ENCODE data around the gene MELTF. TPM values are rescaled to one million over a fixed set of nuclear protein-coding genes. Genes with fewer than 3 reads are reported as not detected.
A peak's percentile ranks its signal among the peaks of the same experiment; 100 is the strongest.

MELTF gene
- total RNA-seq, 1 donor from 2014 or later = 31.8 TPM

DNA sequence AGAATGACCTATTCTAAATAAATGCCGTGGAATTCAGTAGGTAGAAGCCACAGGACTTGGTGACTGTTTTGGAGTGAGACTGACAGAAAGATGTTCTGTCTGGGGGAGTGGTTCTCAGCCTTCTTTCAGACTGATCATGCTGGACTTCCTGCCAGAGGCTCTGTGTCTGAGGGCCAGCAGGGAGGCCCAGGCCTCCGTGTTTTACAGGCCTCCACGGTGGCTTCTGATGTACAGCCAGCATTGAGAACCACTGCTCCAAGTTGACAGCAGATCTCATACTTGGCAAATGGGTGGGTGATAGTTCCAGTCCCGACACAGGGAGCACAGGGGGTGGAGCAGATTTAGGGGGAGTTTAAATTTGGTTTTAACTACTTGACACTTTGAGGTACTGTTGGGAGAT, 54.3 kb downstream of the MELTF start:
- Mint-ChIP-seq H3K27me3 (ENCODE audit: unreplicated experiment) (peaks cover 12% of the 10 kb centered on the region), H3K27ac (ENCODE audit: unreplicated experiment) (no peak overlapping the region), H3K9me3 (ENCODE audit: unreplicated experiment) (peaks cover 8% of the 10 kb centered on the region), H3K4me3 (ENCODE audit: unreplicated experiment) (no peak overlapping the region), H3K36me3 (ENCODE audit: unreplicated experiment) (peaks cover 7% of the 10 kb centered on the region), H3K4me1 (ENCODE audit: low read depth, unreplicated experiment) (no peaks in the 10 kb centered on the region)
- TF ChIP-seq, protein P1, sequence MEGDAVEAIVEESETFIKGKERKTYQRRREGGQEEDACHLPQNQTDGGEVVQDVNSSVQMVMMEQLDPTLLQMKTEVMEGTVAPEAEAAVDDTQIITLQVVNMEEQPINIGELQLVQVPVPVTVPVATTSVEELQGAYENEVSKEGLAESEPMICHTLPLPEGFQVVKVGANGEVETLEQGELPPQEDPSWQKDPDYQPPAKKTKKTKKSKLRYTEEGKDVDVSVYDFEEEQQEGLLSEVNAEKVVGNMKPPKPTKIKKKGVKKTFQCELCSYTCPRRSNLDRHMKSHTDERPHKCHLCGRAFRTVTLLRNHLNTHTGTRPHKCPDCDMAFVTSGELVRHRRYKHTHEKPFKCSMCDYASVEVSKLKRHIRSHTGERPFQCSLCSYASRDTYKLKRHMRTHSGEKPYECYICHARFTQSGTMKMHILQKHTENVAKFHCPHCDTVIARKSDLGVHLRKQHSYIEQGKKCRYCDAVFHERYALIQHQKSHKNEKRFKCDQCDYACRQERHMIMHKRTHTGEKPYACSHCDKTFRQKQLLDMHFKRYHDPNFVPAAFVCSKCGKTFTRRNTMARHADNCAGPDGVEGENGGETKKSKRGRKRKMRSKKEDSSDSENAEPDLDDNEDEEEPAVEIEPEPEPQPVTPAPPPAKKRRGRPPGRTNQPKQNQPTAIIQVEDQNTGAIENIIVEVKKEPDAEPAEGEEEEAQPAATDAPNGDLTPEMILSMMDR (IDR thresholded peaks at IDR 0.05; ENCODE audit: partially characterized antibody, unreplicated experiment) = no peak
- DNase-seq = no peak

GRCh38 chr3:196974661-196975060, 55.0 kb downstream of the MELTF start:
- DNase-seq = no peak
- no peak overlapping the region for H3K27ac Mint-ChIP-seq (ENCODE audit: unreplicated experiment)
- peaks cover 11% of the 10 kb centered on the region for H3K9me3 Mint-ChIP-seq (ENCODE audit: unreplicated experiment)
- TF ChIP-seq, protein P1 (IDR thresholded peaks at IDR 0.05; ENCODE audit: partially characterized antibody, unreplicated experiment) = no peak
- no peak overlapping the region for H3K4me3 Mint-ChIP-seq (ENCODE audit: unreplicated experiment)
- peaks cover 7% of the 10 kb centered on the region for H3K36me3 Mint-ChIP-seq (ENCODE audit: unreplicated experiment)
- peaks cover 15% of the 10 kb centered on the region for H3K27me3 Mint-ChIP-seq (ENCODE audit: unreplicated experiment)
- no peaks in the 10 kb centered on the region for H3K4me1 Mint-ChIP-seq (ENCODE audit: low read depth, unreplicated experiment)

GRCh38 chr3:196971094-196971698, 58.4 kb downstream of the MELTF start:
- TF ChIP-seq, protein P1 (IDR thresholded peaks at IDR 0.05; ENCODE audit: partially characterized antibody, unreplicated experiment) = no peak
- H3K36me3 Mint-ChIP-seq (ENCODE audit: unreplicated experiment) = peaks cover 13% of the 10 kb centered on the region
- H3K4me1 Mint-ChIP-seq (ENCODE audit: low read depth, unreplicated experiment) = peaks cover 2% of the 10 kb centered on the region
- H3K9me3 Mint-ChIP-seq (ENCODE audit: unreplicated experiment) = peaks cover 11% of the 10 kb centered on the region
- peak overlapping the region; percentile 69 for H3K4me3 Mint-ChIP-seq (ENCODE audit: unreplicated experiment)
- H3K27me3 Mint-ChIP-seq (ENCODE audit: unreplicated experiment) = peaks cover 21% of the 10 kb centered on the region
- DNase-seq = no peak
- no peak overlapping the region for H3K27ac Mint-ChIP-seq (ENCODE audit: unreplicated experiment)

DNA sequence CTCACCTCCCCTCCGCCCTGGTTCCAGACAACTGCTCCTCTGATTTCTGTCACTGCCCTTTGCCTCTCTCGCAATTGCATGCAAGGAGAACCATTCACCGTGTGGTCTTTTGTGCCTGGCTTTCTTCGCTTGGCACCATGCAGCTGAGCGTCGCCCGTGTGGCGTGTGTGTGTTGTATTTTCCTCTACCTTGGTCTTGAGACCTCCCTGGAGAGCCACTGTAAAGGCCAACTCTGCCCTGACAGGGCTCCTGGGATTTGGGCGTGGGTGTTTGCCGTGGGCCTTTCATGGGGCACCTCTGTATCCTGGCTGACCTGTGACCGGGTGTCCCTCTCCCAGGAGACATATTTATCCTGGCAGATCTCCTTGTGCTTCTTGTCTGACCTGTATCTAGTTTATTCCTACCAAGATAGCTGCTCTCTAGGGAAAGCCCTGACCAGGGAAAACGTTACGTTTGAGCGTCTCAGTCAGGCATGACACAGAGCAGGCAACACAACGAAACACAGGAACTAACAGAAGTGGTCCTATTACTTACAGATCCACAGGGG, 59.0 kb downstream of the MELTF start:
- peaks cover 11% of the 10 kb centered on the region for H3K9me3 Mint-ChIP-seq (ENCODE audit: unreplicated experiment)
- DNase-seq = no peak
- TF ChIP-seq, protein P1 (IDR thresholded peaks at IDR 0.05; ENCODE audit: partially characterized antibody, unreplicated experiment) = no peak
- H3K27ac Mint-ChIP-seq (ENCODE audit: unreplicated experiment) = peak overlapping the region; percentile 55
- peaks cover 17% of the 10 kb centered on the region for H3K36me3 Mint-ChIP-seq (ENCODE audit: unreplicated experiment)
- H3K27me3 Mint-ChIP-seq (ENCODE audit: unreplicated experiment) = peaks cover 24% of the 10 kb centered on the region
- H3K4me1 Mint-ChIP-seq (ENCODE audit: low read depth, unreplicated experiment) = peaks cover 2% of the 10 kb centered on the region
- peak overlapping the region; percentile 69 for H3K4me3 Mint-ChIP-seq (ENCODE audit: unreplicated experiment)

All from glutamatergic neuron (in vitro differentiated cells).